ENCODE results near the gene DPAGT1. TPM values are rescaled to one million over a fixed set of nuclear protein-coding genes. Genes with fewer than 3 reads are reported as not detected.
A peak's percentile ranks its signal among the peaks of the same experiment; 100 is the strongest.
"Not testable (repeated sequence)": the region's sequence is repeated elsewhere in the genome, so short reads cannot be mapped to it uniquely, and the experiment has no call there.

The DPAGT1 gene
- 45.4 TPM for total RNA-seq

DNA sequence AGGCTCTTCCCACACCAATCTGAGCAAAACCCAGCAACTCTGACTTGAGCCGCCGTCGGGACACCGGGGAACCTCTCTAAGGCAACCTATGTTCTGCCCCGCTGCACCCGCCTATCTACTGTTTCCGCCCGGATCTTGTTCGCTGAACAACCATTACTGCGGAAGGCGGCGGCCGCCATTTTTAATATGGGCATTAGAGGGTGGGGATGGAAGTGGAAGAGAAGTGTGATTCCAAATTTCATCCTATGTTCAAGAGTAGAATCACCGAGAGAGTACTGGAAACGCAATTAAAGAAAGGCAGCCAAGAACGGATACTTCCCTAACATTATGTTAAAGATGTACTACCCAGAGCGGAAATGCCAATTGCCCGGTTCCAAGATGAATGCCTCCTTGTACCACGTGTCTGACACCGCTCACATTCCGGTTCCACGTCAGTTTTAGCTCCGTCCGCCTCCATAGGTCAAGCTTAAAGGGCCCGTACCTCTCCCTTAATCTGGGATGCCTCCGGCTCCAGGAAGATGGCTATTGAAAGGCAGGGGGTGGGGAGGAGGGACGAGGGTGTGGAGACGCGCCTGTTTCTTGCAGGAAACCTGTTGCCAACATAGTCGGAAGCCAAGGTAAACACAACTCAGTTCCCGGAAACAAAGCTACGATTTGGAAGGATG lies at the start of gene DPAGT1:
TSS of gene DPAGT1 (minus strand) at position 95 of the 665 bp plus-strand sequence. CDS start 198 bp downstream, outside the sequence.
- DNase-seq (ENCODE audit: low spot score): peak; percentile 93

DNA sequence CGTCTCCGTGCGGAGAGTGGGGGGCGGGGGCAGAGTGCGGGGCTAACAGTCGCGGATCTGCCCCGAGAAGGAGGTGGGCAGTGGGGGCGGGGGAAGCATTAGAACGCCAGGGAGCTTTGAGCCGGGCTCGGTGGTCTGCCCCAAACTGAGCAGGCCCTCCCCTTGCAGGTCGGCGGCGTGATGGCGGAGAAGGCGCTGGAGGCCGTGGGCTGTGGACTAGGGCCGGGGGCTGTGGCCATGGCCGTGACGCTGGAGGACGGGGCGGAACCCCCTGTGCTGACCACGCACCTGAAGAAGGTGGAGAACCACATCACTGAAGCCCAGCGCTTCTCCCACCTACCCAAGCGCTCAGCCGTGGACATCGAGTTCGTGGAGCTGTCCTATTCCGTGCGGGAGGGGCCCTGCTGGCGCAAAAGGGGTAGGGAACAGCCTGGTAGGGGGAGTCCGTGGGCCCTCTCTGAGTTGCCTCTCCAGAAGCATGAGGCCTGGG lies 48.2 kb upstream of the DPAGT1 start:
- DNase-seq (ENCODE audit: low spot score): no peak

- no peak for DNase-seq (ENCODE audit: low spot score)
These were observed 47.5 kb upstream of the DPAGT1 start, which contains the start of gene ABCG4 for GRCh38 chr11:119149018-119149785. TSS of gene ABCG4 (plus strand) at chr11:119149052. CDS start at chr11:119149966, 914 bp downstream.

DNA sequence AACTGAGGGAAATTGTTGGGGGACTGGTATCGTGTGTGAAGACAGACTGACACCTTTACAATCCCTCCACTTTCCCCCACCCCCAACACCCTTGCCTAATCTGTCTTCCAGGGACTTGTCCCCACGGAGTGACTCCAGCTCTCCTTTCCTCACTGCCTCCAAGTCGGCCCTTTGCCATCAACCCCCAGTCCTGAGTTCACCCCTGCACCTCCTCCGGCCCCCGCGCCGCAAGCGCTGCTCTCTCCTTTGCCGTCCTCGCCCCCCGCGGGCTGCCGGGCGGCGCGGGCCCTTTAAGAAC lies 47.0 kb upstream of the DPAGT1 start:
- no peak for DNase-seq (ENCODE audit: low spot score)

DNA sequence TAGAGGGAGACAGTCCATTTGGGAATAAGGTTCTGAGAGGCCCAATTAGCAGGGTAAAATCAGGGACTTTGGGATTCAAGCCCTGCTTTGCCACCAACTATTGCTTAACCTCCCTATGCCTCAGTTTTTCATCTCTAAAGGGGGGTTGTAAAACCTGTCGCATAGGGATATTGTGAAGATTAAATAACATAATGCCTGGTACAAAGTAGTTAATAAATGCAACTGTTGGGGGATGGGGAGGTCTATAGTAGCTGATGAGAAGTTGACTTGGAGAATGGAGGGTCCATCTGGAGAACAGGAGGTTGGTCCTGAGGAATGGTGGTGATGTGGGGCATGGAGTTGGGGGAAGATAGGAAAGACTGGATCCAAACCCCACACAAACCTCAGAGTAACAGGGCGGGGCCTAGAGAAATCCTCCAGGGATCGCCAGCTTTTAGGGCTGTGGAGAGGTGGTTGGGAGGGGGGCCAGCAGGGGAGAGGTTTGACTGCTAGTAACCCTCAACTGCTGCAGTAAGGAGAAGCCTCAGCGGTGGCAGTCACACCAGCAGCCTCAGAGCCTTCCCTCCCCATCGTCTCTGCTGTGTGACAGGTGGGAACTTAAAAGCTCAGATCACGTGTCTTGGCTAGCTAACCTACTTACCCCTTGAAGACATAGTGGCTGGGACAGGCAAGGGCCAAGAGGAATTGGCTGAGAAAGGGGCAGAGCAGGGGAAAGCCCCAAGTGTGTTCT lies 46.1 kb upstream of the DPAGT1 start:
- no peak for DNase-seq (ENCODE audit: low spot score)

- no peak for DNase-seq (ENCODE audit: low spot score)
These were observed 43.9 kb upstream of the DPAGT1 start for GRCh38 chr11:119145551-119145950.

DNA sequence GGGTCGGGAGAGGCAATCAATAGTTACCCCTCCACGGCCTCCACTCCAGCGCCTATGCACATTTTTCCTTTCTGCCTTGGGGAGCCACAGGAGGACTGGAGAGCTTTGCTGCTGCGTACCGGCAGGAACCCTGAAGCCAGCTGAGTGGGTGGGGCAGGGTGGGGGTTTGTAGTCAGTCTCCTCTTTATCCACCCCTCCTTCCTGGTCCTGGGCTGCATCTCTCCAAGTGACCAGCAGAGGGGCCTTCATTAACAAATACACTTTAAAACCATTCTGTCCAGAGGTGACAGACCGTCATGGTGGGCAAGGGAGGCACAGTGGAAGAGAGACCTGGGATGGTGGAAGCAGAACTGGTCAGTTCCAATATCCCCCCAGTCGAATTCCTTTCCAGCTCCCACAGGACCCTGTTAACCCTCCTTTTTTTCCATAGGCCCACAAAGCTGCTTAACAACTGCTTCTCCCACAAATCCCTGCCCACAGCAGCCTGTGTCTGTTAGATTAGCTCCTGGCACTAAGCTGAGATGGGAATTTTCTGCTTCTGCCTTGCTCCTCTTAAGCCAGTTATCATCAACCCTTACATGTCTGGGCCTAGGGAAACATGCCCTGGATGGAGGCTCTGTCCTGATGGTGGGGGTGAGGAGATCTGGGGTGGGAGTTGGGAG lies 43.3 kb upstream of the DPAGT1 start:
- no peak for DNase-seq (ENCODE audit: low spot score)

- not testable (repeated sequence) for DNase-seq (ENCODE audit: low spot score)
These were observed 37.6 kb upstream of the DPAGT1 start for GRCh38 chr11:119139276-119139675.

GRCh38 chr11:119134389-119134978 lies 32.8 kb upstream of the DPAGT1 start:
- no peak for DNase-seq (ENCODE audit: low spot score)

DNA sequence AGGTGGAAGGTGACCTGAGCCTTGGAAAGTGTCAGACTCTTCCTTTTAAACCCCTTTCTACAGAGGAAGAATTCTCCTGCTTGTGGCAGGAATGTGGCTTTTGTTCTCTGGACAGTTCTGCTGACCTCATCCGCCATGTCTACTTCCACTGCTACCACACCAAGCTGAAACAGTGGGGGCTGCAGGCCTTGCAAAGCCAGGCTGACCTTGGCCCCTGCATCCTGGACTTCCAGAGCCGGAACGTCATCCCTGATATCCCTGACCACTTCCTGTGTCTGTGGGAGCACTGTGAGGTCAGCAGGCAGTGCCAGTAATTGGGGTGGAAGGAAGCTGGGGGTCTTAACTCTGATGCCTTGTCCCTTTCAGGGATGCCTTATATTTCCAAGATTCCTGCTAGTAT lies 29.0 kb upstream of the DPAGT1 start:
- DNase-seq (ENCODE audit: low spot score): no peak

- DNase-seq (ENCODE audit: low spot score): no peak
These were observed 25.1 kb upstream of the DPAGT1 start for GRCh38 chr11:119126675-119127268.

- DNase-seq (ENCODE audit: low spot score): no peak
These were observed 24.2 kb upstream of the DPAGT1 start for GRCh38 chr11:119125821-119126220.

GRCh38 chr11:119121811-119122124 lies 20.1 kb upstream of the DPAGT1 start:
- DNase-seq (ENCODE audit: low spot score): no peak

- peak; percentile 100 for DNase-seq (ENCODE audit: low spot score)
These were observed 19.6 kb upstream of the DPAGT1 start, which contains the start of gene HINFP for GRCh38 chr11:119121008-119121810. TSS of gene HINFP (plus strand) at chr11:119121580. CDS start at chr11:119126945, 5,365 bp downstream.

GRCh38 chr11:119120639-119121007 lies 19.0 kb upstream of the DPAGT1 start:
- no peak for DNase-seq (ENCODE audit: low spot score)

GRCh38 chr11:119118946-119119345 lies 17.3 kb upstream of the DPAGT1 start:
- DNase-seq (ENCODE audit: low spot score): no peak

DNA sequence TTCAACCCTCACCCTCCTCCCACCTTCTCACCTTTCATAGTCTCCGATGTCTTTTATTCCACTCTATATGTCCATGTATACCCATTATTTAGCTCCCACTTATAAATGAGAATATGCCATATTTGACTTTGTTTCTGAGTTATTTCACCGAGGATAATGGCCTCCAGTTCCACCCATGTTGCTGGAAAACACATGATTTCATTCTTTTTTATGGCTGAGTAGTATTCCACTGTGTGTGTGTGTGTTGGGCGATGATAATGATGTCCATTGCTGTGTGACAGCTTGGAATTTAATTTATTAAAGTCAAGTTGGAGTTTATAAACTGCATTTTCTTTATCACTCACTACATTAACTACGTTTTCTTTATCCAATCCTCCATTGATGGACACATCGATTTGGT lies 16.6 kb upstream of the DPAGT1 start:
- no peak for DNase-seq (ENCODE audit: low spot score)

GRCh38 chr11:119117004-119117706 lies 15.5 kb upstream of the DPAGT1 start:
- DNase-seq (ENCODE audit: low spot score): no peak

DNA sequence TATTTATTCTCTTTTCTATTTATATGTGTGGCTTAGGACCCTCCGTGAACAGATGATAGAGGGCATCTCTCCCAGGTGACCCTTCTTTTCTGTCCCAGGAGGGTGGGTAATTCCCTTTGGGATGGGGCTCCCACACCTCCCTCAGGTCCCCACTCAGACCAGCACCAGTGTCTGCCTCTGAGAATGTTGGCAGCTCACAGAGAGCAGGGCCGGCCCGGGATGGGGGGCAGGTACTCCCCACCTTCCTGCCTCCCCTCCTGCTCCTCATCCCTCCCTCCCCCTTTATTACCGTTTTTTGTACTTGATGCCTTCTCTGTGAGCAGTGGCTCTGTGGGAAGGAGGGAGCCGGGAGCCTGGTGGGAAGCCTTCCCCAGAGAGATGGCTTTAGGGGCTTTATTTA lies 14.9 kb upstream of the DPAGT1 start:
- DNase-seq (ENCODE audit: low spot score): no peak

GRCh38 chr11:119116235-119116594 lies 14.6 kb upstream of the DPAGT1 start:
- no peak for DNase-seq (ENCODE audit: low spot score)

Measured in ureter (tissue), 1 donor.